ENCODE results near the gene LRP8.
A peak's percentile ranks its signal among the peaks of the same experiment; 100 is the strongest.

LRP8 gene

DNA sequence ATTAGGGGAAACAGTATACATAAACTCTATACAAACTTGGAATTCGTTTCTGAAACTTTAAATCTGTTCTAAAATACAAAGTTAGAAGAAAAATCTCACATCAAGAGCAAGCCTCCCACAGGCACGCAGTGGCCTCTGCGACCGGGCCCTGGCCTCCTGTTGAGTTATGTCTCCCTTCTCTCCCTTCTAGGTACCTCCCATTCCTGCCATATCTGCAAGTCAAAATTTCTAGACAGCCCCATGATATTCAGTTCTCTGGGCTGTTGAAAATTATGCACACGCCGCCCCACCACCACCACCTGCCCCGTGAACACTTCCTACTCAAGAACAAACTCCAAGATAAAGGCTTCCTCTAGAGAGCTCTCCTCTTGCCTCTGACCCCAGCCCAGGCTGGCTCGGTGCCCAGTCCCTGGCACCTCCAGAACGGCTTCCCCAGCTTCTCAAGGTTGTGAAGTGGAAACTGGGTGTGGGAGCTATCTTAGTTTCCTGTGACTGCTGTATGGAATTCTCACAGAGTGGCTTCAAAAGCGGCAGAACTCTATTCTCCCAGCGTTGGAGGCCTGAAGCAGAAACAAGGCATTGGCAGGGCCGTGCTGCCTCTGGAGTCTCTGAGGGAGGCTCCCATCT, 37.7 kb upstream of the LRP8 start:
- DNase-seq (ENCODE audit: low read depth): no peak
- no peak for TF ChIP-seq POLR2A (IDR thresholded peaks at IDR 0.05; ENCODE audit: extremely low read depth, insufficient read length)
- TF ChIP-seq MYC (IDR thresholded peaks at IDR 0.05; ENCODE audit: low read depth, low read length): no peak
- TF ChIP-seq, protein P1, sequence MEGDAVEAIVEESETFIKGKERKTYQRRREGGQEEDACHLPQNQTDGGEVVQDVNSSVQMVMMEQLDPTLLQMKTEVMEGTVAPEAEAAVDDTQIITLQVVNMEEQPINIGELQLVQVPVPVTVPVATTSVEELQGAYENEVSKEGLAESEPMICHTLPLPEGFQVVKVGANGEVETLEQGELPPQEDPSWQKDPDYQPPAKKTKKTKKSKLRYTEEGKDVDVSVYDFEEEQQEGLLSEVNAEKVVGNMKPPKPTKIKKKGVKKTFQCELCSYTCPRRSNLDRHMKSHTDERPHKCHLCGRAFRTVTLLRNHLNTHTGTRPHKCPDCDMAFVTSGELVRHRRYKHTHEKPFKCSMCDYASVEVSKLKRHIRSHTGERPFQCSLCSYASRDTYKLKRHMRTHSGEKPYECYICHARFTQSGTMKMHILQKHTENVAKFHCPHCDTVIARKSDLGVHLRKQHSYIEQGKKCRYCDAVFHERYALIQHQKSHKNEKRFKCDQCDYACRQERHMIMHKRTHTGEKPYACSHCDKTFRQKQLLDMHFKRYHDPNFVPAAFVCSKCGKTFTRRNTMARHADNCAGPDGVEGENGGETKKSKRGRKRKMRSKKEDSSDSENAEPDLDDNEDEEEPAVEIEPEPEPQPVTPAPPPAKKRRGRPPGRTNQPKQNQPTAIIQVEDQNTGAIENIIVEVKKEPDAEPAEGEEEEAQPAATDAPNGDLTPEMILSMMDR (IDR thresholded peaks at IDR 0.05; ENCODE audit: low read depth, low read length): no peak
- TF ChIP-seq, protein P2, sequence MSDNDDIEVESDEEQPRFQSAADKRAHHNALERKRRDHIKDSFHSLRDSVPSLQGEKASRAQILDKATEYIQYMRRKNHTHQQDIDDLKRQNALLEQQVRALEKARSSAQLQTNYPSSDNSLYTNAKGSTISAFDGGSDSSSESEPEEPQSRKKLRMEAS (IDR thresholded peaks at IDR 0.05; ENCODE audit: low read depth, low read length): no peak
- H3K4me3 ChIP-seq (ENCODE audit: low read depth, low read length): no peak overlapping the region

DNA sequence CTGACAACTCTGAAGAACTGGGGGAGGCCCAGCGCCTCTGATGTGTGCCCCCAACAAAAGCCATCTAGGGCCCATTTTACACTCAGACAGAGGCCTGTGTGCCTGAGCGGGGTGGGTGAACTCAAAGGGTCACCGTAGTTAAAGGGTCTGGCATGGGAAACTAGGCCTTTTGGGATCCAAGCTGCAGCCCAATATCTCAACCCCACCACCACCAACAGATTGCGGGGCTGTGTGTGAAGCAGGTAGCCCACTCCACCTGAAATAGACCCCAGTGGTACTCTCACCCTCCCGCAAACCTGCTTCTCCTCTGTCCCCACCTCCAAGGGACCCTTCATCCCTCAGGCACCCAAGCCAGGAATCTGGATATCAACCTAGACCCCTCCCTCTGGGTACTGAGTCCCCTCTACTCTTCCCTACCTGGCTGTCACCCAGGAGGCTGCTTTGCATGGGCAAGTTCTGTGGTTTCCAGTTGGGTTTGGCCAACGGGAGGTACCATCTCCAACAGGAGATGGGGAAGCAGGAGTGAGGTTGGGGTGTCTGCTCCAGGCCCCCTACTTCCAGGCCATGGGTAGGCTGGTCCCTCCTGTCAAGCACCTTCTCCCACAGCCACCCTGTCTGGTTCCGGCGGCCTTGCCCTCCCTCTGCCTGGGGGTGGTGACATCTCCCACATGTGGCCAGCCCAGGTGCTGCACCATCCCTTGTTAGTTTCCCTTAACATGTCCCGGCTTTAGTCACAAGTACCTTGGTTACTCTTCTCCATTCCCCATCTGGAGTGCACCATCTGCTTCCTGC, 35.2 kb upstream of the LRP8 start:
- no peak for DNase-seq (ENCODE audit: low read depth)
- H3K4me3 ChIP-seq (ENCODE audit: low read depth, low read length): no peak overlapping the region
- TF ChIP-seq MYC (IDR thresholded peaks at IDR 0.05; ENCODE audit: low read depth, low read length): no peak
- TF ChIP-seq, protein P1 (IDR thresholded peaks at IDR 0.05; ENCODE audit: low read depth, low read length): peak; percentile 6

DNA sequence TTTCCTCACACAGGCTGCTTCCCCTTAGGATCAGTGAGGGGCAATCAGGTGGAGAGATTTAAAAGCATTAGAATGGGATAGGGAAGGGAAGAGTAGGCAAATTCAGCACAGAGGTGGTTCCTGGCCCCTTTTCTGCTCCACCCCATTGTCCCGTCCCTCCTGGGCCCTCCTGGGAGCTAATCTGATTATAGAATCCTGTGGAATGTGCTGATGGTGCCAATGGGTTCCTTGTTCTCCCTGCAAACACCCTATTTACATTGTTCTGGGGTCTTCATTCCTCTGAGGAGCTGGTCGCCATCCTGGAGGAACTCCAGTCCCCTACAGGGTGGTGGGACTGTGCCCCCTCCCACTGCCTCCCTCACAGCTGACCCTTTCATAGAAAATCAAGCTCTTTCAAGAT, 34.4 kb upstream of the LRP8 start:
- H3K4me3 ChIP-seq (ENCODE audit: low read depth, low read length): no peak overlapping the region
- no peak for DNase-seq (ENCODE audit: low read depth)
- TF ChIP-seq, protein P1 (IDR thresholded peaks at IDR 0.05; ENCODE audit: low read depth, low read length): no peak
- TF ChIP-seq MYC (IDR thresholded peaks at IDR 0.05; ENCODE audit: low read depth, low read length): no peak
- TF ChIP-seq, protein P2 (IDR thresholded peaks at IDR 0.05; ENCODE audit: low read depth, low read length): no peak
- TF ChIP-seq POLR2A (IDR thresholded peaks at IDR 0.05; ENCODE audit: extremely low read depth, insufficient read length): no peak

DNA sequence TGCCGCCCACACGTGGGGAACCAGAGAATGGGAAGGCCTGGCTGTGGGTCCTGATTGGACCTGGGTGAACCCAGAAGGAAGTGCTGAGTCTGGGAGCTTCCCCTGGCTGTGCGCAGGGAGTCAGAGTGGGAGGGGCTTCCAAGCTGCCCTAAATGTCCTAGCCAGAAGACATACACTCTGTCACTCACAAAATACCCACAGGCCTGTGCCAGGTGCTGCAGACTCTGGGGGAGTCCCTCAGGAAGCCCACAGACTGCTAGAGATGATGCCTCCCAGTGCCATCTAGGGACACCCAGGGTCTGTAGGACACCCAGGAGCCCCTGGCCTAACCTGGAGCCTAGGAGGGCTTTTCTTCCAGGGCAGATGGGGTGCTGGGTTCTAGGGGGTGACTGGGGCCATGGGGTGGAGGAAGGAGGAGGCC, 33.7 kb upstream of the LRP8 start:
- DNase-seq (ENCODE audit: low read depth): no peak
- TF ChIP-seq, protein P2 (IDR thresholded peaks at IDR 0.05; ENCODE audit: low read depth, low read length): no peak
- TF ChIP-seq POLR2A (IDR thresholded peaks at IDR 0.05; ENCODE audit: extremely low read depth, insufficient read length): no peak
- no peak overlapping the region for H3K4me3 ChIP-seq (ENCODE audit: low read depth, low read length)

DNA sequence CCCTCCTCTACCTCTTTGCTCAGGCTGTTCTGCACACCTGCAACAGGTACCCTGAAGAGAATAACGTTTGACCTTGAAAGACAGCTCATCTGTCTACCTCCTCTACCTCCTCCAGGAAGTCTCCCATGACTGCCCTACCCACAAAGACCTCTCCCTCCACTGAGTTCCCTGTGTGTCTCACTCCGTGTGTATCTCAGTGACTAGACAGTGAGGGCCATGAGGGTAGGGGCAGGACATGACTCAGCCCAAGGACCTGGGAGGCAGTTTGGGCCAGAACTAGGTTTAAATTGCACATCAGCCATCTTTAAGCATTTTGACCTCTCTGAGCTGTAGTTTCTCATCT, 32.0 kb upstream of the LRP8 start:
- DNase-seq (ENCODE audit: low read depth): no peak
- TF ChIP-seq, protein P2 (IDR thresholded peaks at IDR 0.05; ENCODE audit: low read depth, low read length): no peak
- H3K4me3 ChIP-seq (ENCODE audit: low read depth, low read length): no peak overlapping the region

DNA sequence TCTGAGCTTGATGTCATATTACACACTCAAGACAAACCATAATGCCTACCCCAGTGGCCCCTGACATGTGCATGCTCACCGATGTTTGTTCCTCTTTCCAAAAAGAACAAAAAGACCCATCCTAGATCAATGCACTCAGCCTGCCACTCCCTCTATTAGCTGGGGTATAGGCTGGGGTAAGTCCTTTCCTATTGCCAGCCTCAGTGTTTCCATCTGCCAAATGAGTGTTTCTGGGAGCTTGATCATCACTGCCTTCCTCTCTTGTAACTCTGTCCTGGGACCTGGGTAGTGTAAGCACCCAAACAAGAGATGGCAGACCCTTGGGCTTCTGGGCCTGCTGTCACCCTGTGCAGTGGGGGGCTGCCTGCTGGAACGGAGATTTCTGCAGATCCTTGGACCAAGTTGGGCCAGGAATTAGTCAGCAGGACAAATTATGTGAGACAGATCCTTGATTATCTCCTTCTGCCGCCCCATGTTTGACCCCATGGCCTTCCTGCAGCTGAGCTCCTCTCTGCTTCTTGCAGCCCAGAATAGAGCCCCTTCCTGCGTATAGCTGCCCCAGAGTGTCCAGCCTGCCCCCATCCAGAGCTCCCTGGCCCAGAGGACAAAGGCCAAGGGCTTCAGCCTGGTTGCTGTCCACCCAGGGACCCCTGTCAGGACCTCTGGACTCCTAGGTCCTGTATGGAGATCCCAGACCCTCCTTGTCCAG, 31.5 kb upstream of the LRP8 start:
- no peak for DNase-seq (ENCODE audit: low read depth)
- TF ChIP-seq MYC (IDR thresholded peaks at IDR 0.05; ENCODE audit: low read depth, low read length) (no peak), POLR2A (IDR thresholded peaks at IDR 0.05; ENCODE audit: extremely low read depth, insufficient read length) (no peak)
- TF ChIP-seq, protein P1 (IDR thresholded peaks at IDR 0.05; ENCODE audit: low read depth, low read length): no peak
- TF ChIP-seq, protein P2 (IDR thresholded peaks at IDR 0.05; ENCODE audit: low read depth, low read length): no peak
- H3K4me3 ChIP-seq (ENCODE audit: low read depth, low read length): no peak overlapping the region
